HepG2 (cell line): Measurements from ENCODE around the gene MARK2. TPM values are rescaled to one million over a fixed set of nuclear protein-coding genes. Genes with fewer than 3 reads are reported as not detected.
A peak's percentile ranks its signal among the peaks of the same experiment; 100 is the strongest.

Experiments used
- CCAR2 ChIP-seq: fragments of 200-400 bp; formaldehyde crosslinking; optimal IDR thresholded peaks from 2 replicates; pipeline ENCODE3; 2018; ENCODE audit warnings: low read depth, mild to moderate bottlenecking, low read length, moderate library complexity
- EP300 ChIP-seq, 3 experiments: sonication (generic) in 1 of 3; formaldehyde crosslinking in 1 of 3; IDR thresholded peaks; 2 replicates each; pipeline versions ENCODE4 v1.5.1 to v1.6.1; 2011 to 2020; ENCODE audit warnings: low read depth in 2 of 3, low read length in 2 of 3, borderline replicate concordance in 1 of 3, improper control_type of control experiment in 1 of 3, mild to moderate bottlenecking in 1 of 3, missing genetic modification reagents in 1 of 3, moderate library complexity in 1 of 3
- HNRNPL ChIP-seq: fragments of 200-400 bp; formaldehyde crosslinking; IDR thresholded peaks from 2 replicates; pipeline ENCODE4 v1.6.1; 2017; ENCODE audit warnings: mild to moderate bottlenecking, low read depth, low read length
- KDM5A ChIP-seq: fragments of 200-600 bp; sonication (generic); IDR thresholded peaks from 2 replicates; pipeline ENCODE4 v1.7.0; 2018; ENCODE audit warnings: antibody characterized with exemption, mild to moderate bottlenecking, low read length, borderline replicate concordance
- KDM5B ChIP-seq: sonication (generic); formaldehyde crosslinking; IDR thresholded peaks from 2 replicates; pipeline ENCODE4 v1.4.0; 2020; ENCODE audit warnings: missing genetic modification reagents, mild to moderate bottlenecking, borderline replicate concordance
- MED8 ChIP-seq: sonication (generic); formaldehyde crosslinking; IDR thresholded peaks from 2 replicates; pipeline ENCODE4 v1.8.1; 2023; ENCODE audit warnings: mild to moderate bottlenecking, missing genetic modification reagents; ENCODE audit not compliant: insufficient replicate concordance
- NKX3-1 ChIP-seq: sonication (generic); formaldehyde crosslinking; IDR thresholded peaks from 2 replicates; pipeline ENCODE4 v1.5.0; 2020; ENCODE audit warnings: missing genetic modification reagents
- NR2C2 ChIP-seq: sonication (generic); formaldehyde crosslinking; IDR thresholded peaks from 2 replicates; pipeline ENCODE4 v1.4.0; 2020; ENCODE audit warnings: missing genetic modification reagents, mild to moderate bottlenecking, moderate library complexity, borderline replicate concordance
- NR2F2 ChIP-seq: IDR thresholded peaks from 2 replicates; pipeline ENCODE4 v1.6.1; 2012; ENCODE audit warnings: low read depth, inconsistent platforms, borderline replicate concordance
- SAP130 ChIP-seq: IDR thresholded peaks from 2 replicates; pipeline ENCODE4 v1.6.1; 2016; ENCODE audit warnings: low read depth
- SNAI1 ChIP-seq: sonication (generic); formaldehyde crosslinking; IDR thresholded peaks from 2 replicates; pipeline ENCODE4 v1.5.0; 2020; ENCODE audit warnings: mild to moderate bottlenecking, missing genetic modification reagents, borderline replicate concordance
- TGIF2 ChIP-seq: IDR thresholded peaks from 2 replicates; pipeline ENCODE4 v1.6.1; 2016; ENCODE audit warnings: control low read depth, missing compliant biosample characterization
- ZFP62 ChIP-seq: sonication (generic); formaldehyde crosslinking; IDR thresholded peaks from 2 replicates; pipeline ENCODE4 v1.4.0; 2020; ENCODE audit warnings: missing genetic modification reagents
- ZFX ChIP-seq: sonication (generic); formaldehyde crosslinking; IDR thresholded peaks from 2 replicates; pipeline ENCODE4 v1.4.0; 2020; ENCODE audit warnings: mild to moderate bottlenecking, low read depth, missing genetic modification reagents, moderate library complexity
- ZMYM2 ChIP-seq: sonication (generic); formaldehyde crosslinking; IDR thresholded peaks from 2 replicates; pipeline ENCODE4 v1.8.0; 2022; ENCODE audit warnings: mild to moderate bottlenecking, missing genetic modification reagents
- ZNF572 ChIP-seq: sonication (generic); formaldehyde crosslinking; IDR thresholded peaks from 2 replicates; pipeline ENCODE4 v1.5.1; 2020; ENCODE audit warnings: mild to moderate bottlenecking, missing genetic modification reagents
- polyA plus RNA-seq, 8 experiments: library from polyadenylated mRNA; depleted of rRNA in 3 of 8; stranded (reverse) in 7 of 8; unstranded in 1 of 8; fragments of >200 nt; fragmentation: Illumina TruSeq in 4 of 8; extraction: Trizol in 4 of 8; gene quantifications; 2 replicates each; pipeline versions ENCODE4 v1.2.1 to v1.2.3, GENCODE V29; 2011 to 2016; ENCODE audit warnings: low read depth in 4 of 8, missing spikeins in 1 of 8, mixed read lengths in 1 of 8; ENCODE audit not compliant: insufficient read depth in 1 of 8
- total RNA-seq, 5 experiments: library from RNA; depleted of rRNA; stranded (reverse); fragments of >200 nt; fragmentation: Illumina TruSeq; extraction: Trizol; gene quantifications; 2 replicates each; pipeline ENCODE4 v1.2.3, GENCODE V29; 2016; ENCODE audit warnings: low read depth in 1 of 5
- TF ChIP-seq, protein P1 (sequence below): sonication (generic); formaldehyde crosslinking; IDR thresholded peaks from 2 replicates; pipeline ENCODE4 v1.5.0; 2020; ENCODE audit warnings: mild to moderate bottlenecking, missing genetic modification reagents, borderline replicate concordance
- TF ChIP-seq, protein P2 (sequence below): sonication (generic); formaldehyde crosslinking; IDR thresholded peaks from 2 replicates; pipeline ENCODE4 v1.5.0; 2020; ENCODE audit warnings: missing genetic modification reagents

The MARK2 gene
- total and polyA plus RNA-seq, 2 of the 13 experiments (the other 11 are each of a cell fraction or from before 2014, with no cell fraction given) = 13.5 to 13.9 TPM

DNA sequence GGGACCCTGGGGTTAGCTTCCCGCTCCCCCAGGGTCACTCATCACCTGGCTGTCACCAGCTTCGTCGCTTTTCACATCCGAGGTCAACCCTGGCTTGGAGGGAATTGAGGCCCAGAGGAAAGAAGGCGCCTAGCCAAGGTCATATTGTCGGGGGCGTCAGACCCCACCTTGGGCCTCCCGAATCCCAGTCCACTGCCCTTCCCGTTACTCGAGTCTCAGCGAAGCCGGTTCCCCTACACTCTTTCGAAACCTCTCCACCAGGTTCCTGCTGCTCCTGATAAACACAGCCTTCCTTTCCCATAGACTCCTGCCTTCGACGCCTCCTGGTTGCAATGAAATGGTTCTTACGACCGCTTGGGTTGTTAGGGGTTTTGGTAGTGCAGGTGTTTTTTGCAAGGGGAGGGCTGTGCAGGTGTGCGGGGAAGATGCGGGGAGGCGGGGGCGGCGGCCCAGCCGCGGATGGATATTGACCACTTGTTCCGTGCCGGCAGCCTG, 100.5 kb downstream of the MARK2 start (continued):
- TF ChIP-seq, protein P1, sequence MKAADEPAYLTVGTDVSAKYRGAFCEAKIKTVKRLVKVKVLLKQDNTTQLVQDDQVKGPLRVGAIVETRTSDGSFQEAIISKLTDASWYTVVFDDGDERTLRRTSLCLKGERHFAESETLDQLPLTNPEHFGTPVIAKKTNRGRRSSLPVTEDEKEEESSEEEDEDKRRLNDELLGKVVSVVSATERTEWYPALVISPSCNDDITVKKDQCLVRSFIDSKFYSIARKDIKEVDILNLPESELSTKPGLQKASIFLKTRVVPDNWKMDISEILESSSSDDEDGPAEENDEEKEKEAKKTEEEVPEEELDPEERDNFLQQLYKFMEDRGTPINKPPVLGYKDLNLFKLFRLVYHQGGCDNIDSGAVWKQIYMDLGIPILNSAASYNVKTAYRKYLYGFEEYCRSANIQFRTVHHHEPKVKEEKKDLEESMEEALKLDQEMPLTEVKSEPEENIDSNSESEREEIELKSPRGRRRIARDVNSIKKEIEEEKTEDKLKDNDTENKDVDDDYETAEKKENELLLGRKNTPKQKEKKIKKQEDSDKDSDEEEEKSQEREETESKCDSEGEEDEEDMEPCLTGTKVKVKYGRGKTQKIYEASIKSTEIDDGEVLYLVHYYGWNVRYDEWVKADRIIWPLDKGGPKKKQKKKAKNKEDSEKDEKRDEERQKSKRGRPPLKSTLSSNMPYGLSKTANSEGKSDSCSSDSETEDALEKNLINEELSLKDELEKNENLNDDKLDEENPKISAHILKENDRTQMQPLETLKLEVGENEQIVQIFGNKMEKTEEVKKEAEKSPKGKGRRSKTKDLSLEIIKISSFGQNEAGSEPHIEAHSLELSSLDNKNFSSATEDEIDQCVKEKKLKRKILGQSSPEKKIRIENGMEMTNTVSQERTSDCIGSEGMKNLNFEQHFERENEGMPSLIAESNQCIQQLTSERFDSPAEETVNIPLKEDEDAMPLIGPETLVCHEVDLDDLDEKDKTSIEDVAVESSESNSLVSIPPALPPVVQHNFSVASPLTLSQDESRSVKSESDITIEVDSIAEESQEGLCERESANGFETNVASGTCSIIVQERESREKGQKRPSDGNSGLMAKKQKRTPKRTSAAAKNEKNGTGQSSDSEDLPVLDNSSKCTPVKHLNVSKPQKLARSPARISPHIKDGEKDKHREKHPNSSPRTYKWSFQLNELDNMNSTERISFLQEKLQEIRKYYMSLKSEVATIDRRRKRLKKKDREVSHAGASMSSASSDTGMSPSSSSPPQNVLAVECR = peak; percentile 6; the same call in 1 of the 2 replicates
- TF ChIP-seq NR2F2 (0 out of 2 replicates have a peak, but pooled peaks have one; percentile 2), HNRNPL (no peak), ZFX (CRISPR knock-in tag) (peak; percentile 36; the same call in 1 of the 2 replicates), ZNF572 (CRISPR knock-in tag) (peak; percentile 21; the same call in 1 of the 2 replicates), ZFP62 (CRISPR knock-in tag) (no peak), NKX3-1 (CRISPR knock-in tag) (no peak), TGIF2 (peak; percentile 58; the same call in 1 of the 2 replicates), NR2C2 (CRISPR knock-in tag) (peak; percentile 91), MED8 (CRISPR knock-in tag) (peak; percentile 26), ZMYM2 (no peak), CCAR2 (no peak), EP300 (IDR thresholded peaks at IDR 0.05; ENCODE audit: low read depth in 2 of 2, low read length in 2 of 2) (no peak), EP300 (CRISPR knock-in tag; IDR thresholded peaks at IDR 0.05; ENCODE audit: borderline replicate concordance) (0 out of 2 replicates have a peak, but pooled peaks have one; percentile 2), SNAI1 (0 out of 2 replicates have a peak, but pooled peaks have one; percentile 54), SAP130 (CRISPR knock-in tag) (peak; percentile 51; the same call in 1 of the 2 replicates), KDM5B (CRISPR knock-in tag) (peak; percentile 16; the same call in 1 of the 2 replicates), KDM5A (peak; percentile 44; the same call in 1 of the 2 replicates)
- TF ChIP-seq, protein P2, sequence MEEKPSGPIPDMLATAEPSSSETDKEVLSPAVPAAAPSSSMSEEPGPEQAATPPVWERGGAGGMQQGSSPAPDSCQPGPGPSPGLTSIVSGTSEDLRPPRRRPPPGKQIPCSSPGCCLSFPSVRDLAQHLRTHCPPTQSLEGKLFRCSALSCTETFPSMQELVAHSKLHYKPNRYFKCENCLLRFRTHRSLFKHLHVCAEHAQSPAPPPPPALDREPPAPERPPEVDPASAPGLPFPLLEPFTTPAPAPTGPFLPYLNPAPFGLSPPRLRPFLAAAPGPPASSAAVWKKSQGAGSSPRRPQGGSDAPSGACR (CRISPR knock-in tag) = 0 out of 2 replicates have a peak, but pooled peaks have one; percentile 30
